ENCODE results near the gene EHD1. TPM values are rescaled to one million over a fixed set of nuclear protein-coding genes. Genes with fewer than 3 reads are reported as not detected.

EHD1 gene
- 138 and 148 TPM in 2 replicates for polyA plus RNA-seq (2013)

- peak within 1 kb of the TSS; percentile 61 for H2BK120ac ChIP-seq (ENCODE audit: insufficient read depth, low read length, poor library complexity)
- H2BK5ac ChIP-seq (ENCODE audit: low read depth, low read length, poor library complexity) = peak within 1 kb of the TSS; percentile 39
- H2BK12ac ChIP-seq (ENCODE audit: low read length) = peak within 1 kb of the TSS; percentile 15
- H3K14ac ChIP-seq (ENCODE audit: low read length) = peak within 1 kb of the TSS; percentile 93
- H2AFZ ChIP-seq (ENCODE audit: insufficient read depth, low read length, poor library complexity) = peak within 1 kb of the TSS; percentile 76
- peak within 1 kb of the TSS; percentile 54 for H4K12ac ChIP-seq (ENCODE audit: low read depth, low read length)
- H3K9me3 ChIP-seq (ENCODE audit: insufficient read depth, low read depth, low read length) = no peaks in the 10 kb centered on the region
- peak within 1 kb of the TSS; percentile 84 for H3K4me2 ChIP-seq (ENCODE audit: low read length)
- H2AK5ac ChIP-seq (ENCODE audit: low read length) = peak within 1 kb of the TSS; percentile 11
- DNase-seq = peak; percentile 98 to 99
- peak within 1 kb of the TSS; percentile 98 for H3K4me3 ChIP-seq (ENCODE audit: low read depth, low read length)
- no peaks in the 10 kb centered on the region for H3K27me3 ChIP-seq (ENCODE audit: insufficient read depth, low read length)
- H3K27ac ChIP-seq (ENCODE audit: low read depth, low read length) = peak within 1 kb of the TSS; percentile 65
- peak within 1 kb of the TSS; percentile 78 for H4K8ac ChIP-seq (ENCODE audit: low read depth, low read length)
- WGBS (ENCODE audit: extremely low coverage, insufficient coverage, insufficient read length) = no CpG with 5 or more reads among the region's 75 CpGs
- peak within 1 kb of the TSS; percentile 58 for H3K23ac ChIP-seq (ENCODE audit: low read length)
- peaks cover 21% of the 10 kb centered on the region for H3K79me1 ChIP-seq (ENCODE audit: low read length)
- peak within 1 kb of the TSS; percentile 95 for H3K9ac ChIP-seq (ENCODE audit: low read length)
- peaks cover 12 to 13% of the 10 kb centered on the region in 2 experiments for H3K36me3 ChIP-seq (ENCODE audit: control insufficient read depth in 1 of 2, insufficient read depth in 2 of 2, low read length in 2 of 2)
- peaks cover 22% of the 10 kb centered on the region for H3K79me2 ChIP-seq (ENCODE audit: control insufficient read depth, insufficient read depth, low read length, poor library complexity)
- H4K91ac ChIP-seq (ENCODE audit: low read depth, low read length) = peak within 1 kb of the TSS; percentile 76
- H3K4me1 ChIP-seq (ENCODE audit: control insufficient read depth in 1 of 2, insufficient read depth in 2 of 2, low read length in 2 of 2) = peaks cover 11 to 17% of the 10 kb centered on the region in 2 experiments
- peak within 1 kb of the TSS; percentile 48 for H3K4ac ChIP-seq (ENCODE audit: low read depth, low read length)
- H3K18ac ChIP-seq (ENCODE audit: low read length) = peak within 1 kb of the TSS; percentile 80
Observed at GRCh38 chr11:64878494-64879243, at the start of gene EHD1. Gene EHD1 (minus strand): TSS chr11:64878621. CDS start chr11:64878464, 157 bp downstream.

- no peak overlapping the region for H2AFZ ChIP-seq (ENCODE audit: insufficient read depth, low read length, poor library complexity)
- H3K14ac ChIP-seq (ENCODE audit: low read length) = no peak overlapping the region
- peaks cover 9% of the 10 kb centered on the region for H3K79me1 ChIP-seq (ENCODE audit: low read length)
- H4K8ac ChIP-seq (ENCODE audit: low read depth, low read length) = no peak overlapping the region
- no peaks in the 10 kb centered on the region for H3K27me3 ChIP-seq (ENCODE audit: insufficient read depth, low read length)
- no peak overlapping the region for H3K4me2 ChIP-seq (ENCODE audit: low read length)
- no peak for DNase-seq
- no peak overlapping the region for H2BK12ac ChIP-seq (ENCODE audit: low read length)
- no peak overlapping the region for H4K91ac ChIP-seq (ENCODE audit: low read depth, low read length)
- no peak overlapping the region for H4K12ac ChIP-seq (ENCODE audit: low read depth, low read length)
- H3K79me2 ChIP-seq (ENCODE audit: control insufficient read depth, insufficient read depth, low read length, poor library complexity) = peaks cover 3% of the 10 kb centered on the region
- WGBS (ENCODE audit: extremely low coverage, insufficient coverage, insufficient read length) = no CpG with 5 or more reads among the region's 22 CpGs
- H3K23ac ChIP-seq (ENCODE audit: low read length) = no peak overlapping the region
- no peak overlapping the region for H2BK5ac ChIP-seq (ENCODE audit: low read depth, low read length, poor library complexity)
- H3K9me3 ChIP-seq (ENCODE audit: insufficient read depth, low read depth, low read length) = peaks cover 2% of the 10 kb centered on the region
- no peak overlapping the region for H3K18ac ChIP-seq (ENCODE audit: low read length)
- no peak overlapping the region for H3K9ac ChIP-seq (ENCODE audit: low read length)
- H2BK120ac ChIP-seq (ENCODE audit: insufficient read depth, low read length, poor library complexity) = no peak overlapping the region
- no peak overlapping the region for H3K4me3 ChIP-seq (ENCODE audit: low read depth, low read length)
- H3K27ac ChIP-seq (ENCODE audit: low read depth, low read length) = no peak overlapping the region
- H3K36me3 ChIP-seq (ENCODE audit: control insufficient read depth in 1 of 2, insufficient read depth in 2 of 2, low read length in 2 of 2) = peaks cover 8 to 19% of the 10 kb centered on the region in 2 experiments
- H3K4me1 ChIP-seq (ENCODE audit: control insufficient read depth in 1 of 2, insufficient read depth in 2 of 2, low read length in 2 of 2) = peaks cover 0 to 2% of the 10 kb centered on the region in 2 experiments
- H2AK5ac ChIP-seq (ENCODE audit: low read length) = no peak overlapping the region
- no peak overlapping the region for H3K4ac ChIP-seq (ENCODE audit: low read depth, low read length)
Observed at GRCh38 chr11:64926689-64927088, 48.3 kb upstream of the EHD1 start.

GRCh38 chr11:64925536-64926436 lies 47.4 kb upstream of the EHD1 start:
- Histone ChIP-seq H3K14ac (ENCODE audit: low read length) (no peak overlapping the region), H2BK5ac (ENCODE audit: low read depth, low read length, poor library complexity) (no peak overlapping the region), H4K8ac (ENCODE audit: low read depth, low read length) (peak overlapping the region; percentile 51), H3K79me2 (ENCODE audit: control insufficient read depth, insufficient read depth, low read length, poor library complexity) (peaks cover 3% of the 10 kb centered on the region), H3K79me1 (ENCODE audit: low read length) (peaks cover 9% of the 10 kb centered on the region), H3K4me2 (ENCODE audit: low read length) (peak overlapping the region; percentile 95), H3K4me1 (ENCODE audit: control insufficient read depth in 1 of 2, insufficient read depth in 2 of 2, low read length in 2 of 2) (peaks cover 0 to 2% of the 10 kb centered on the region in 2 experiments), H2BK12ac (ENCODE audit: low read length) (no peak overlapping the region), H4K91ac (ENCODE audit: low read depth, low read length) (no peak overlapping the region), H3K4me3 (ENCODE audit: low read depth, low read length) (no peak overlapping the region), H3K9me3 (ENCODE audit: insufficient read depth, low read depth, low read length) (peaks cover 2% of the 10 kb centered on the region), H4K12ac (ENCODE audit: low read depth, low read length) (no peak overlapping the region), H3K27me3 (ENCODE audit: insufficient read depth, low read length) (no peaks in the 10 kb centered on the region), H3K27ac (ENCODE audit: low read depth, low read length) (no peak overlapping the region), H2AFZ (ENCODE audit: insufficient read depth, low read length, poor library complexity) (no peak overlapping the region), H3K18ac (ENCODE audit: low read length) (no peak overlapping the region), H2AK5ac (ENCODE audit: low read length) (no peak overlapping the region), H3K4ac (ENCODE audit: low read depth, low read length) (no peak overlapping the region), H2BK120ac (ENCODE audit: insufficient read depth, low read length, poor library complexity) (no peak overlapping the region), H3K23ac (ENCODE audit: low read length) (no peak overlapping the region), H3K36me3 (ENCODE audit: control insufficient read depth in 1 of 2, insufficient read depth in 2 of 2, low read length in 2 of 2) (peaks cover 4 to 12% of the 10 kb centered on the region in 2 experiments), H3K9ac (ENCODE audit: low read length) (no peak overlapping the region)
- no CpG with 5 or more reads among the region's 24 CpGs for WGBS (ENCODE audit: extremely low coverage, insufficient coverage, insufficient read length)
- no peak for DNase-seq

- DNase-seq = peak in 1 of 2 donors; percentile 2
- peaks cover 2% of the 10 kb centered on the region for H3K9me3 ChIP-seq (ENCODE audit: insufficient read depth, low read depth, low read length)
- peaks cover 3% of the 10 kb centered on the region for H3K79me2 ChIP-seq (ENCODE audit: control insufficient read depth, insufficient read depth, low read length, poor library complexity)
- WGBS (ENCODE audit: extremely low coverage, insufficient coverage, insufficient read length) = no CpG with 5 or more reads among the region's 24 CpGs
- H2AFZ ChIP-seq (ENCODE audit: insufficient read depth, low read length, poor library complexity) = peak overlapping the region; percentile 48
- peaks cover 0 to 2% of the 10 kb centered on the region in 2 experiments for H3K4me1 ChIP-seq (ENCODE audit: control insufficient read depth in 1 of 2, insufficient read depth in 2 of 2, low read length in 2 of 2)
- no peaks in the 10 kb centered on the region for H3K27me3 ChIP-seq (ENCODE audit: insufficient read depth, low read length)
- peak overlapping the region; percentile 71 for H3K9ac ChIP-seq (ENCODE audit: low read length)
- H3K4ac ChIP-seq (ENCODE audit: low read depth, low read length) = peak overlapping the region; percentile 19
- H3K4me3 ChIP-seq (ENCODE audit: low read depth, low read length) = peak overlapping the region; percentile 85
- peak overlapping the region; percentile 56 for H4K91ac ChIP-seq (ENCODE audit: low read depth, low read length)
- peak overlapping the region; percentile 67 for H4K8ac ChIP-seq (ENCODE audit: low read depth, low read length)
- no peak overlapping the region for H3K27ac ChIP-seq (ENCODE audit: low read depth, low read length)
- peak overlapping the region; percentile 26 for H2AK5ac ChIP-seq (ENCODE audit: low read length)
- H2BK5ac ChIP-seq (ENCODE audit: low read depth, low read length, poor library complexity) = peak overlapping the region; percentile 34
- H2BK120ac ChIP-seq (ENCODE audit: insufficient read depth, low read length, poor library complexity) = peak overlapping the region; percentile 41
- H3K18ac ChIP-seq (ENCODE audit: low read length) = peak overlapping the region; percentile 20
- peaks cover 9% of the 10 kb centered on the region for H3K79me1 ChIP-seq (ENCODE audit: low read length)
- H3K14ac ChIP-seq (ENCODE audit: low read length) = peak overlapping the region; percentile 42
- H4K12ac ChIP-seq (ENCODE audit: low read depth, low read length) = no peak overlapping the region
- peak overlapping the region; percentile 95 for H3K4me2 ChIP-seq (ENCODE audit: low read length)
- H2BK12ac ChIP-seq (ENCODE audit: low read length) = no peak overlapping the region
- no peak overlapping the region for H3K23ac ChIP-seq (ENCODE audit: low read length)
- H3K36me3 ChIP-seq (ENCODE audit: control insufficient read depth in 1 of 2, insufficient read depth in 2 of 2, low read length in 2 of 2) = peaks cover 0 to 7% of the 10 kb centered on the region in 2 experiments
Observed at GRCh38 chr11:64924910-64925284, 46.5 kb upstream of the EHD1 start.
